ENCODE results near the gene CCNA2. TPM values are rescaled to one million over a fixed set of nuclear protein-coding genes. Genes with fewer than 3 reads are reported as not detected.

CCNA2 gene
- total RNA-seq, 5 donors from 2014 or later (not counting 1 experiment from before 2014, with no cell fraction given) = 0.72 to 2.0 (median 1.5) TPM

DNA sequence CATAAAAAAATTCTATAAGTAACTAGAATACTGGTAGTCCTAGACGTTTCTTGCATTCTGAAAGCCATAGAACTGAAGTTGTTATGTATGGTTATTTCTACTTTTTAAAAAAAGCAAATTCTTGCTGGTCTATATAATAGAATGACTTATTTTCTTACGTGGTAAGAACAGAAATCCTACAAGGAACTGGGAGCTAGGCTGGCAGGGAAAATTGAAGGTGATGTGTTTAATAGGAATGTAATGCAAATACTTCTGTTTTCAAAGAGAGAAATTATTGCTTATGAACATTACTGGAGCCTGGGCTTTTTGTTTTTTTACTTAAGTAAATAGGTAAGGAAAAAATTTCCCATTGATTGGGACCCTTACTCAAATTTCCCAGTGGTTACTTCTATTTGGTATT, 8.9 kb downstream of the CCNA2 start:
- no peaks in the 10 kb centered on the region for H3K4me1 ChIP-seq (ENCODE audit: control insufficient read depth in 1 of 2, extremely low read depth in 1 of 2, insufficient read depth in 2 of 2, low read length in 2 of 2)
- no peak overlapping the region for H3K4me3 ChIP-seq (ENCODE audit: control insufficient read depth in 1 of 2, extremely low read depth in 1 of 2, low read length in 1 of 2)
- ATAC-seq (replicated peaks in 1 of 4) = no peak
- CTCF ChIA-PET = no interaction called here
- Mint-ChIP-seq H3K4me3 (no peak overlapping the region), H3K27ac (no peak overlapping the region), H3K9me3 (no peaks in the 10 kb centered on the region), H3K27me3 (no peaks in the 10 kb centered on the region), H3K4me1 (peaks cover 0 to 12% (median 5%) of the 10 kb centered on the region in 3 donors), H3K36me3 (peaks cover 28% of the 10 kb centered on the region)
- H3K27ac ChIP-seq (ENCODE audit: low read length) = no peak overlapping the region
- peaks cover 0 to 69% of the 10 kb centered on the region in 2 donors for H3K36me3 ChIP-seq (ENCODE audit: control insufficient read depth in 2 of 2, extremely low read depth in 1 of 2, insufficient read depth in 1 of 2, low read length in 1 of 2)
- no peaks in the 10 kb centered on the region for H3K27me3 ChIP-seq (replicated peaks in 1 of 2; ENCODE audit: control insufficient read depth in 2 of 2, extremely low read depth in 1 of 2, insufficient read depth in 2 of 2, low read length in 1 of 2)
- POLR2A ChIA-PET = no interaction called here
- WGBS (ENCODE audit: insufficient coverage) = no CpG with 5 or more reads among the region's 2 CpGs
- no peaks in the 10 kb centered on the region for H3K9me3 ChIP-seq
- no peak for DNase-seq

DNA sequence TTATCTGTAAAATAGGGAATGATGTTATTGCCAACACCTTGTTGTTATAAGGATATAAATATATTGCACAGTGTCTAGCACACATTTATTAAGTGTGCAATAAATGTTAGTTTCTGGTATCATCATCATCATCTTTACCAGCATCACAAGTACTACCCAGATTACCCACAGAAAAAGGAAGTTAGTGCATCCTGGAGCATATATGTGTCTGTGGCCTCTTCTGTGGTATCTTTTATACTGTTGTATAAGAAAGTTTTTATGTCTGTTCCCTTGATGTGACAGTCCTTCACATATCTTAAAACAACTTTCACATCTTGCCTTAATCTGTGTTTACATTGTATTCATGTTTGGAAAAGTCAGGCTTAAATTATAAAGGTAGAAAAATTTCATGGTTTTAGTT, 12.6 kb downstream of the CCNA2 start:
- Mint-ChIP-seq H3K4me3 (no peak overlapping the region), H3K9me3 (no peaks in the 10 kb centered on the region), H3K36me3 (peaks cover 34% of the 10 kb centered on the region), H3K27ac (no peak overlapping the region), H3K4me1 (peaks cover 6 to 12% (median 7%) of the 10 kb centered on the region in 3 donors), H3K27me3 (no peaks in the 10 kb centered on the region)
- no peaks in the 10 kb centered on the region for H3K9me3 ChIP-seq
- H3K27ac ChIP-seq (ENCODE audit: low read length) = no peak overlapping the region
- DNase-seq = no peak
- no peaks in the 10 kb centered on the region for H3K4me1 ChIP-seq (ENCODE audit: control insufficient read depth in 1 of 2, extremely low read depth in 1 of 2, insufficient read depth in 2 of 2, low read length in 2 of 2)
- no peaks in the 10 kb centered on the region for H3K27me3 ChIP-seq (replicated peaks in 1 of 2; ENCODE audit: control insufficient read depth in 2 of 2, extremely low read depth in 1 of 2, insufficient read depth in 2 of 2, low read length in 1 of 2)
- POLR2A ChIA-PET = interaction anchor here in 1 of 2 donors (0.5 to 0.6 kb wide), 2 partner anchors 9 to 650 kb away, joined by 3 read pairs; no protein-coding TSS in a partner anchor
- no peak overlapping the region for H3K4me3 ChIP-seq (ENCODE audit: control insufficient read depth in 1 of 2, extremely low read depth in 1 of 2, low read length in 1 of 2)
- CTCF ChIA-PET = no interaction called here
- peaks cover 5 to 82% of the 10 kb centered on the region in 2 donors for H3K36me3 ChIP-seq (ENCODE audit: control insufficient read depth in 2 of 2, extremely low read depth in 1 of 2, insufficient read depth in 1 of 2, low read length in 1 of 2)
- ATAC-seq (replicated peaks in 1 of 4) = no peak

DNA sequence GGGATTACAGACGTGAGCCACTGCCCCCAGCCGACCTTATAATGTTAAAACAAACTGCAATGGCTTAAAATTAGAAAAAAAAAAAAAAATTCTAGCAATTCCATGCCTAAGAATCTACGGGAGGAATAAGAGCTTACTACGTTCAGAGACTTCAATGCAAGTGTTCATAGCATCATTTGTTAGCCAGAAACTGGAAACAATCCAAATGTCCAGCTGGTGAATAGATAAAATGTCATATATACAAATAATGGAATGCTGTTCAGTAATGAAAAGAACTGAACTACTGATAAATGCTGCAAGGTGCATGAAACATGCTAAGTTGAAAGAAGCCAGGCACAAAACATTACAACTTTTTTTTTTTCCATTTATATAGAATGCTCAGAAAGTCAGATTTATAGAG, 17.3 kb downstream of the CCNA2 start:
- Histone ChIP-seq H3K9me3 (no peaks in the 10 kb centered on the region), H3K4me1 (ENCODE audit: control insufficient read depth in 1 of 2, extremely low read depth in 1 of 2, insufficient read depth in 2 of 2, low read length in 2 of 2) (peaks cover 7 to 8% of the 10 kb centered on the region in 2 experiments), H3K27ac (ENCODE audit: low read length) (no peak overlapping the region), H3K4me3 (ENCODE audit: control insufficient read depth in 1 of 2, extremely low read depth in 1 of 2, low read length in 1 of 2) (no peak overlapping the region), H3K27me3 (replicated peaks in 1 of 2; ENCODE audit: control insufficient read depth in 2 of 2, extremely low read depth in 1 of 2, insufficient read depth in 2 of 2, low read length in 1 of 2) (no peaks in the 10 kb centered on the region), H3K36me3 (ENCODE audit: control insufficient read depth in 2 of 2, extremely low read depth in 1 of 2, insufficient read depth in 1 of 2, low read length in 1 of 2) (peaks cover 5 to 76% of the 10 kb centered on the region in 2 donors)
- ChIA-PET POLR2A (interaction anchor here in 1 of 2 donors (0.7 kb wide), 1 partner anchor 63 kb away, joined by 3 read pairs; no protein-coding TSS in a partner anchor), CTCF (interaction anchor here in 1 of 2 donors (0.6 kb wide), 1 partner anchor 40 kb away, joined by 4 read pairs; no protein-coding TSS in a partner anchor)
- H3K9me3 Mint-ChIP-seq = no peaks in the 10 kb centered on the region
- no peak overlapping the region for H3K27ac Mint-ChIP-seq
- H3K36me3 Mint-ChIP-seq = peaks cover 40% of the 10 kb centered on the region
- peaks cover 21 to 34% (median 30%) of the 10 kb centered on the region in 3 donors for H3K4me1 Mint-ChIP-seq
- H3K27me3 Mint-ChIP-seq = no peaks in the 10 kb centered on the region
- H3K4me3 Mint-ChIP-seq = no peak overlapping the region
- ATAC-seq (replicated peaks in 1 of 4) (no peak), DNase-seq (no peak)
- WGBS (ENCODE audit: insufficient coverage) = no CpG with 5 or more reads among the region's 4 CpGs

DNA sequence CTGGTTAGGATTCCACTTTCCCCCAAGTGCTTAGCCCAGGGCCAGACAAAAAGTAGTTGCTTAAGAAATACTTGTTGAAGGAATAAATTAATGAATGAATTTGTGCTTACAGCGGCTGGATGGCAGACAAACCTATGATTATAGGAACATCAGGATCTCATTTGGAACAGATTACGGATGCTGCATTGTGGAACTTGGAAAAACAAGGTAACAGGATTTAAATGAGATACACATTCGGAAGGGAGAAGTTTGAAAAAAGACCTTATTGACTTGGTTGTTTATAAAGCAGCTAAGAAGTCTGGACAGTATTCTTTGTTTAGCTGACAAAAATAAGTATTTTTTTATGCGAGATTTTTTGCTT, 22.0 kb downstream of the CCNA2 start:
- DNase-seq = no peak
- no peaks in the 10 kb centered on the region for H3K27me3 Mint-ChIP-seq
- peaks cover 42 to 52% (median 50%) of the 10 kb centered on the region in 3 donors for H3K4me1 Mint-ChIP-seq
- Histone ChIP-seq H3K27ac (ENCODE audit: low read length) (peak overlapping the region; percentile 93), H3K36me3 (ENCODE audit: control insufficient read depth in 2 of 2, extremely low read depth in 1 of 2, insufficient read depth in 1 of 2, low read length in 1 of 2) (peaks cover 0 to 38% of the 10 kb centered on the region in 2 donors), H3K4me3 (ENCODE audit: control insufficient read depth in 1 of 2, extremely low read depth in 1 of 2, low read length in 1 of 2) (peak overlapping the region; percentile 74 to 100), H3K4me1 (ENCODE audit: control insufficient read depth in 1 of 2, extremely low read depth in 1 of 2, insufficient read depth in 2 of 2, low read length in 2 of 2) (peaks cover 10 to 18% of the 10 kb centered on the region in 2 experiments), H3K27me3 (replicated peaks in 1 of 2; ENCODE audit: control insufficient read depth in 2 of 2, extremely low read depth in 1 of 2, insufficient read depth in 2 of 2, low read length in 1 of 2) (no peaks in the 10 kb centered on the region), H3K9me3 (no peaks in the 10 kb centered on the region)
- ATAC-seq (replicated peaks in 1 of 4) = no peak
- H3K9me3 Mint-ChIP-seq = no peaks in the 10 kb centered on the region
- WGBS (ENCODE audit: insufficient coverage) = 30% methylated on average over 3 of the region's 4 CpGs
- H3K27ac Mint-ChIP-seq = peak overlapping the region; percentile 99 to 100
- peak overlapping the region; percentile 89 to 98 (median 94) for H3K4me3 Mint-ChIP-seq
- ChIA-PET CTCF (interaction anchor here (0.6 to 2.6 kb wide), 5 partner anchors 23 to 931 kb away, joined by 3 to 9 read pairs (median 4); partner anchors contain the start of genes BBS12 (in 1 of the 2) and CCNA2 (in 1 of the 2)), POLR2A (interaction anchor here (1.3 to 1.4 kb wide), 4 partner anchors 20 to 106 kb away, joined by 3 to 6 read pairs (median 4); partner anchors contain the start of gene CCNA2 (in 1 of the 2))
- H3K36me3 Mint-ChIP-seq = peaks cover 22% of the 10 kb centered on the region

GRCh38 chr4:121800961-121801714, 22.5 kb downstream of the CCNA2 start, which contains the start of gene EXOSC9:
Gene EXOSC9, plus strand, starts transcription at chr4:121801323. Its CDS starts 102 bp downstream, at chr4:121801425.
- Histone ChIP-seq H3K4me3 (ENCODE audit: control insufficient read depth in 1 of 2, extremely low read depth in 1 of 2, low read length in 1 of 2) (peak within 1 kb of the TSS; percentile 74 to 100), H3K9me3 (no peaks in the 10 kb centered on the region), H3K4me1 (ENCODE audit: control insufficient read depth in 1 of 2, extremely low read depth in 1 of 2, insufficient read depth in 2 of 2, low read length in 2 of 2) (peaks cover 10 to 18% of the 10 kb centered on the region in 2 experiments), H3K27me3 (replicated peaks in 1 of 2; ENCODE audit: control insufficient read depth in 2 of 2, extremely low read depth in 1 of 2, insufficient read depth in 2 of 2, low read length in 1 of 2) (no peaks in the 10 kb centered on the region), H3K27ac (ENCODE audit: low read length) (peak within 1 kb of the TSS; percentile 93), H3K36me3 (ENCODE audit: control insufficient read depth in 2 of 2, extremely low read depth in 1 of 2, insufficient read depth in 1 of 2, low read length in 1 of 2) (peaks cover 0 to 33% of the 10 kb centered on the region in 2 donors)
- peak within 1 kb of the TSS; percentile 89 to 98 (median 94) for H3K4me3 Mint-ChIP-seq
- H3K27ac Mint-ChIP-seq = peak within 1 kb of the TSS; percentile 99 to 100
- H3K9me3 Mint-ChIP-seq = no peaks in the 10 kb centered on the region
- CTCF ChIA-PET = interaction anchor here (0.6 to 2.6 kb wide), 5 partner anchors 23 to 931 kb away, joined by 3 to 9 read pairs (median 4); partner anchors contain the start of genes BBS12 (in 1 of the 2) and CCNA2 (in 1 of the 2)
- POLR2A ChIA-PET = interaction anchor here (1.3 to 1.4 kb wide), 4 partner anchors 20 to 105 kb away, joined by 3 to 6 read pairs (median 4); partner anchors contain the start of gene CCNA2 (in 1 of the 2)
- WGBS (ENCODE audit: insufficient coverage) = under 1% methylated on average over 44 of the region's 48 CpGs
- ATAC-seq (replicated peaks in 1 of 4) = peak; percentile 85 to 87 (median 86)
- DNase-seq = peak; percentile 84 to 98 (median 91)
- no peaks in the 10 kb centered on the region for H3K27me3 Mint-ChIP-seq
- H3K36me3 Mint-ChIP-seq = peaks cover 18% of the 10 kb centered on the region
- peaks cover 44 to 52% (median 51%) of the 10 kb centered on the region in 3 donors for H3K4me1 Mint-ChIP-seq

DNA sequence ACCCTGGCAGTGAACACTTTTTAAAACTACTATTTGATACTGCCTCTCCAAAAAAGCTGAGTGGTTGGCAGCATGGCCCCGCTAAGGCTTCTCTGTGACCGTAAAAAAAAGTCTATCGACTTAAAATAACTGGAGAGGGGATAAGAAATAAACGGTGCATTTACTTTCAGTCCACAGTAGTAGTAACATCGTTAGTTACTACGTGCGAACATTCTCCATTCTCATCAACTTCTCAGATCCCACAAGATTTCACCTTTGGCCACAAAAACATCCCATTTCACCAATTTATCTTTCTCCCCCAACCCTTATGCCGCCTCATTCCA, 23.1 kb downstream of the CCNA2 start:
- ChIA-PET POLR2A (interaction anchor here (1.3 kb wide), 3 partner anchors 21 to 105 kb away, joined by 3 to 6 read pairs (median 5); no protein-coding TSS in a partner anchor), CTCF (interaction anchor here in 1 of 2 donors (1.3 to 2.6 kb wide), 2 partner anchors 24 to 932 kb away, joined by 4 to 9 read pairs; partner anchors contain the start of genes BBS12 and CCNA2)
- peaks cover 11 to 18% of the 10 kb centered on the region in 2 experiments for H3K4me1 ChIP-seq (ENCODE audit: control insufficient read depth in 1 of 2, extremely low read depth in 1 of 2, insufficient read depth in 2 of 2, low read length in 2 of 2)
- H3K36me3 ChIP-seq (ENCODE audit: control insufficient read depth in 2 of 2, extremely low read depth in 1 of 2, insufficient read depth in 1 of 2, low read length in 1 of 2) = peaks cover 0 to 27% of the 10 kb centered on the region in 2 donors
- H3K4me3 Mint-ChIP-seq = peak overlapping the region; percentile 89 to 98 (median 94)
- ATAC-seq (replicated peaks in 1 of 4) (peak; percentile 11 to 44 (median 30)), DNase-seq (no peak)
- peaks cover 18% of the 10 kb centered on the region for H3K36me3 Mint-ChIP-seq
- H3K4me1 Mint-ChIP-seq = peaks cover 47 to 55% (median 53%) of the 10 kb centered on the region in 3 donors
- H3K27ac ChIP-seq (ENCODE audit: low read length) = peak overlapping the region; percentile 93
- no peaks in the 10 kb centered on the region for H3K9me3 ChIP-seq
- no peaks in the 10 kb centered on the region for H3K27me3 ChIP-seq (replicated peaks in 1 of 2; ENCODE audit: control insufficient read depth in 2 of 2, extremely low read depth in 1 of 2, insufficient read depth in 2 of 2, low read length in 1 of 2)
- H3K9me3 Mint-ChIP-seq = no peaks in the 10 kb centered on the region
- H3K27me3 Mint-ChIP-seq = no peaks in the 10 kb centered on the region
- H3K27ac Mint-ChIP-seq = peak overlapping the region; percentile 99 to 100
- WGBS (ENCODE audit: insufficient coverage) = 15% methylated on average over 5 of the region's 8 CpGs
- peak overlapping the region; percentile 74 to 100 for H3K4me3 ChIP-seq (ENCODE audit: control insufficient read depth in 1 of 2, extremely low read depth in 1 of 2, low read length in 1 of 2)

Measured in T-cell (primary cell).